A673 (cell line): Measurements from ENCODE around the gene MLEC. TPM values are rescaled to one million over a fixed set of nuclear protein-coding genes. Genes with fewer than 3 reads are reported as not detected.

Source experiments
- BruUV-seq: library from RNA; stranded (reverse); fragments of 400-500 nt; replicated peaks from 2 replicates; lab custom pipeline; 2021; lab: Mats Ljungman, UMichigan
- CTCF ChIA-PET: fragments of 300-600 bp; sonication (Branson Sonifier 250); formaldehyde crosslinking; loops from one replicate; lab custom pipeline; 2022; ENCODE audit warnings: antibody characterized with exemption; lab: Charles Lee
- POLR2A ChIA-PET: fragments of 300-600 bp; sonication (Branson Sonifier 250); formaldehyde crosslinking; loops from one replicate; lab custom pipeline; 2022; ENCODE audit warnings: antibody characterized with exemption; ENCODE audit not compliant: low non-redundant PET; lab: Charles Lee
- DNase-seq: peaks from one replicate; pipeline ENCODE4 v3.0.0-alpha.2; 2015; ENCODE audit warnings: low spot score
- H3K27ac ChIP-seq: fragments of 200-600 bp; sonication (generic); 2 replicates; pipeline ENCODE4 v1.5.1; 2016; ENCODE audit warnings: mixed run types, low read depth, mild to moderate bottlenecking, mixed read lengths, antibody characterized with exemption, low read length; ENCODE audit not compliant: poor library complexity, severe bottlenecking
- H3K27me3 ChIP-seq: fragments of 200-600 bp; sonication (generic); replicated peaks from 2 replicates; pipeline ENCODE4 v1.6.1; 2017; ENCODE audit warnings: mixed run types, low read depth, mild to moderate bottlenecking, mixed read lengths, antibody characterized with exemption, low read length; ENCODE audit not compliant: insufficient read depth, poor library complexity
- H3K36me3 ChIP-seq: fragments of 200-600 bp; sonication (generic); 2 replicates; pipeline ENCODE4 v1.6.1; 2016; ENCODE audit warnings: mixed run types, mild to moderate bottlenecking, mixed read lengths, antibody characterized with exemption, low read length; ENCODE audit not compliant: insufficient read depth, poor library complexity, severe bottlenecking
- H3K4me1 ChIP-seq: fragments of 200-600 bp; sonication (generic); 2 replicates; pipeline ENCODE4 v1.6.1; 2017; ENCODE audit warnings: mixed run types, mild to moderate bottlenecking, mixed read lengths, antibody characterized with exemption, low read length; ENCODE audit not compliant: insufficient read depth, poor library complexity, severe bottlenecking
- H3K4me3 ChIP-seq: fragments of 200-600 bp; sonication (generic); 2 replicates; pipeline ENCODE4 v1.5.1; 2016; ENCODE audit warnings: low read depth, mixed run types, mild to moderate bottlenecking, mixed read lengths, low read length; ENCODE audit not compliant: poor library complexity, severe bottlenecking
- H3K9me3 ChIP-seq: fragments of 200-600 bp; sonication (generic); 2 replicates; pipeline ENCODE4 v1.6.1; 2016; ENCODE audit warnings: mixed run types, low read depth, mild to moderate bottlenecking, mixed read lengths, antibody characterized with exemption, low read length; ENCODE audit not compliant: poor library complexity, severe bottlenecking
- EZH2 ChIP-seq: fragments of 200-600 bp; sonication (generic); IDR thresholded peaks from 2 replicates; pipeline ENCODE4 v1.6.1; 2017; ENCODE audit warnings: borderline replicate concordance, low read depth, mild to moderate bottlenecking, mixed read lengths, antibody characterized with exemption, low read length; ENCODE audit not compliant: poor library complexity, severe bottlenecking
- intact Hi-C: fragments of 100-400 bp; cut with micrococcal nuclease; formaldehyde crosslinking; loops from one replicate; pipeline ENCODE4 v1.10.0; 2022; ENCODE audit not compliant: unreplicated experiment
- total RNA-seq: library from RNA; stranded (reverse); gene quantifications from 2 replicates; pipeline ENCODE4 v1.2.3, GENCODE V29; 2021
- TF ChIP-seq, protein P1 (sequence below): fragments of 300-800, 200-600 bp; sonication (generic); conservative IDR thresholded peaks from 2 replicates; pipeline ENCODE4 v1.5.1; 2017; ENCODE audit warnings: low read depth, mild to moderate bottlenecking, antibody characterized with exemption, low read length, moderate library complexity, mixed read lengths

MLEC gene
- total RNA-seq, 1 experiment from 2014 or later: 176 TPM

DNA sequence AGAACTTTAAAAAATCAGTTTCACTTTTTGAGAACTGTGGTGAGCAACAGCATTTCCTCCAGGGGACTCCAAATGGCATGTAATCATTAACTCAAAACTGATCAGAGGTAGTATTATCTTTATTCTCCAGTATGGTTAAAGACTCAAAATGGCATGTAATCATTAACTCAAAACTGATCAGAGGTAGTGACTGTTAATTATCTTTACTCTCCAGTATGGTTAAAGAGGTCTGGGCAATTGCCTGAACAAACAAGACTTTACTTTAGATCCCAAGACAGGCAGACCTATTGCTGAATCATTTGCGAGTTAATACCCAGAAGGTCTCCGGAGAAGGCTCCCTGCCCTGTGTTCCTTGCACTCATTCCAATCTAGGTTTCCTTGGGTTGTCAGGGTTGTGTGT, 32.1 kb downstream of the MLEC start:
- no TSS peak for BruUV-seq
- peaks cover 85% of the 10 kb centered on the region for H3K36me3 ChIP-seq

DNA sequence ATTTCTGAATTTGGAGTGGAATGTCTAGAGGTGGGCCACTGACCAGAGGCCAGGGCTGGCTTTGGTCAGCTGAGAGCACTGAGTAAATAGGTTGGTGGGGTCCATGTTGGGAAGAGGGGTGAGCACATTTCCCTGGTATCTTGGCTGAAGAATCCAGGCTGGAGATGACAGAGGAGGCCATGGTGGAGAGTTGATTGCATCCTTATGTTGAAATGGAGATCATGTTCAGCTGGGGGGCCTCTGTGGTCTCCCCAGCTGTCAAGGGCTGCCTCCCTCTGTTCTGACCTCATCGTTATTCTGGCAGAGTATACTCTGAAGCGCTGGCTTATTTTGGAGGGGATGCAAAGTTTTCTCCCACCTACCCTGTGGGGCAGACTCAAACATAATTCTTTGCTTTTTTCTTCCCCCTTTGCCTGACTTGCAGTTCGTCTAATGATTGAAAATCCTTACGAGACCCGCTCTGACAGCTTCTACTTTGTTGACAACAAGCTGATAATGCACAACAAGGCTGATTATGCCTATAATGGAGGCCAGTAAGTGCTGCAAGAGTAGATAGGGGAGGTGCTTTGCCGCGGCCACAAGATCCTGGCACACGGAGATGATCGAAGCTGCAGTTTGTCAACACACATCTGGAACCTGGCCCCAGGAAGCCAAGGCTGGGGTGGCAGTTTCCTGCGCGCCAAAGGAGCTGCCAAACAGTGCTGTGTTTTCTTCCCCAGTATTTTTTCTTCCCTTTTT, 32.7 kb downstream of the MLEC start:
- H3K27ac ChIP-seq: no peak overlapping the region
- H3K9me3 ChIP-seq: no peaks in the 10 kb centered on the region
- peaks cover 83% of the 10 kb centered on the region for H3K36me3 ChIP-seq
- H3K4me1 ChIP-seq: no peaks in the 10 kb centered on the region
- intact Hi-C loops: no loop called here
- ChIA-PET POLR2A (no interaction called here), CTCF (interaction anchor here (1.0 kb wide), 1 partner anchor 8 kb away, joined by 3 read pairs; no protein-coding TSS in a partner anchor)
- DNase-seq: no peak
- no TSS peak for BruUV-seq
- no peak for TF ChIP-seq EZH2
- no peak overlapping the region for H3K4me3 ChIP-seq
- no peaks in the 10 kb centered on the region for H3K27me3 ChIP-seq

More for the DNA sequence above, 32.1 kb downstream of the MLEC start:
- TF ChIP-seq, protein P1, sequence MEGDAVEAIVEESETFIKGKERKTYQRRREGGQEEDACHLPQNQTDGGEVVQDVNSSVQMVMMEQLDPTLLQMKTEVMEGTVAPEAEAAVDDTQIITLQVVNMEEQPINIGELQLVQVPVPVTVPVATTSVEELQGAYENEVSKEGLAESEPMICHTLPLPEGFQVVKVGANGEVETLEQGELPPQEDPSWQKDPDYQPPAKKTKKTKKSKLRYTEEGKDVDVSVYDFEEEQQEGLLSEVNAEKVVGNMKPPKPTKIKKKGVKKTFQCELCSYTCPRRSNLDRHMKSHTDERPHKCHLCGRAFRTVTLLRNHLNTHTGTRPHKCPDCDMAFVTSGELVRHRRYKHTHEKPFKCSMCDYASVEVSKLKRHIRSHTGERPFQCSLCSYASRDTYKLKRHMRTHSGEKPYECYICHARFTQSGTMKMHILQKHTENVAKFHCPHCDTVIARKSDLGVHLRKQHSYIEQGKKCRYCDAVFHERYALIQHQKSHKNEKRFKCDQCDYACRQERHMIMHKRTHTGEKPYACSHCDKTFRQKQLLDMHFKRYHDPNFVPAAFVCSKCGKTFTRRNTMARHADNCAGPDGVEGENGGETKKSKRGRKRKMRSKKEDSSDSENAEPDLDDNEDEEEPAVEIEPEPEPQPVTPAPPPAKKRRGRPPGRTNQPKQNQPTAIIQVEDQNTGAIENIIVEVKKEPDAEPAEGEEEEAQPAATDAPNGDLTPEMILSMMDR: no peak
- no peak for TF ChIP-seq EZH2
- Histone ChIP-seq H3K27me3 (no peaks in the 10 kb centered on the region), H3K27ac (no peak overlapping the region), H3K4me1 (no peaks in the 10 kb centered on the region), H3K4me3 (no peak overlapping the region), H3K9me3 (no peaks in the 10 kb centered on the region)
- POLR2A ChIA-PET: no interaction called here
- intact Hi-C loops: no loop called here
- DNase-seq: no peak
- CTCF ChIA-PET: no interaction called here

DNA sequence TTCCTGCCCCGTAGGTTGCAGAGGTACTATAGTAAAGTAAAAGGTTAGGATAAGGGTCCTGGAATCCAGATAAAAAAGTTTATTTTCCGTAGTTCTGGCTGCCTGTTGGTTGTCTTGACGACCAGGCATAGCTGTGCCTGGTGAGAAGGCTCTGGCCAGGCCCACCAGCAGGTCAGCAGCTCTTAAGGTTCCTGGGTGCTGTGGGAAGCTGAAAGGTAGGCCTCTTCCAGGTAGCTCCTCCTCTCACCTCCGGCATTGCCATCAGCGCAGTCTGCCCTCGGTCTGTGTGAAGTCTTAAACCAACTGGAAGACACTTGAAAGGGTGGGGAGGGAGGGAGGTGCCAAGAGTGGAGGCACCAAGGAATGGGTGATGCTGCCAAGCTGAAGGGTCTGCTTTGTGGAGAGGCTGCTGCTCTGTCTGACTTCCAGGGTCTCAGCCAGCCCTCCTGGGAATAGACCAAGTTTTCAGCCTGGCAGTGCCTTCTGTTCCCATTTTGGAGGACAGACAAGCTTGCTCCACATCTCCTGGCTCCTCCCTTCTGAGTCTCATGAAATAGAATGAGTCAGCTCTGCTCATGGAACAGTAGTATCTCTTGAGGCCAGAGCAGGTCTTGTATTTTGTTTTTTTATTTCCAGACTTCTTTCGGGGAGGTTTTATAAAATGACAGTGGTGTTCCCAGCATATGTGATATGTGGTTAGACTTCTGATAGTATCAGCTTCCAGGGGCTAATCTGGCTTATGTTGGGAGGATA, 33.5 kb downstream of the MLEC start:
- Histone ChIP-seq H3K27me3 (no peaks in the 10 kb centered on the region), H3K9me3 (no peaks in the 10 kb centered on the region), H3K4me1 (peaks cover 6% of the 10 kb centered on the region), H3K4me3 (no peak overlapping the region), H3K36me3 (peaks cover 75% of the 10 kb centered on the region), H3K27ac (no peak overlapping the region)
- POLR2A ChIA-PET: no interaction called here
- TF ChIP-seq, protein P1: no peak
- TF ChIP-seq EZH2: no peak
- BruUV-seq: no TSS peak
- intact Hi-C loops: no loop called here
- CTCF ChIA-PET: interaction anchor here (1.0 kb wide), 1 partner anchor 9 kb away, joined by 3 read pairs; no protein-coding TSS in a partner anchor
- no peak for DNase-seq
